Dermis microvascular lymphatic vessel endothelial cell (primary cell): Measurements from ENCODE around the gene TCEA2. TPM values are rescaled to one million over a fixed set of nuclear protein-coding genes. Genes with fewer than 3 reads are reported as not detected.
A peak's percentile ranks its signal among the peaks of the same experiment; 100 is the strongest.

ENCODE experiments used
- DNase-seq, 2 donors: peaks; one replicate each; pipeline versions ENCODE4 v3.0.0 to v3.0.0-alpha.2; 2010; ENCODE audit warnings: low read depth in 2 of 2
- total RNA-seq: library from RNA; depleted of rRNA; stranded (reverse); fragments of >200 nt; gene quantifications from 2 replicates; pipeline ENCODE4 v1.2.1, GENCODE V29; 2014

TCEA2 gene
- total RNA-seq, 1 donor from 2014 or later, result 27.0 TPM

DNA sequence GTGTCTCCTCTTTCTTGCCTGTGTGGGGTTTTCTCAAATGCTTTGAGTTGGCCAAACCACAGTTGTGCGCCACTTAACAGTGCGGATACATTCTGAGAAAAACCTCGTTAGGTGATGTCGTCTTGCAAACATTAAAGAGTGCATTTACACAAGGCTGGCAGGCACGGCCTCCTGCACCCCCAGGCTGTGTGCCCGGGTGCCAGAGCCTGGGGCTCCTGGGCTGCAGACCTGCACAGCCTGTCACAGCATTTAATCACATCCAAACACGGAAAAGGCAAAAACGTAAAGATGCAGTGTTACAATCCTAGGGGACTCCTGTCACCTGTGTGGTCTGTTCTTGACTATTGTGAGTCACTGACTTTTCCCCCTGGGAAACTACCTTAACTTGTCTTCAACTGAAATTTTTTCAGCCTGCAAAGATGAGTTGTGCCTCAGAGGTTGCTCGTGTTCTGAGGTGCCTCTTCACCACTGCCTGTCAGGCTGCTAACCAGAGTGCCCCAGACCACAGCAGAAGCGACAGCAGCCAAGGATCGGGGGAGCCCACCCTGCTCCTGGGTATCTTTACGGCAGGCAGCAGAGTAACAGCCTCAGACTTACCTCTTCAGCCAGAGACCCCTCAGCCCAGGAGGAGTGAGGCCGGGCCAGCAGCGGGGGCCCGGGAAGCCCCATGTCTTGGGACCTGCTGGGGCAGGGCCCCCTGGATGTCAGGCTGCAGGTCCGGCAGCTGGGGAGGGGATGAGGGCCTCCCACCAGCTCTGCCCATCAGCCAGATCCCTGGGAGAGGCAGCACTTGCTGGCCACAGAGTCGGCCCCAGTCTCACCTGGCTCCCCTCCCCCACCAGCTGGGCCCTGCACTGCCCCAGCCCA, 27.7 kb upstream of the TCEA2 start:
- DNase-seq, result no peak

DNA sequence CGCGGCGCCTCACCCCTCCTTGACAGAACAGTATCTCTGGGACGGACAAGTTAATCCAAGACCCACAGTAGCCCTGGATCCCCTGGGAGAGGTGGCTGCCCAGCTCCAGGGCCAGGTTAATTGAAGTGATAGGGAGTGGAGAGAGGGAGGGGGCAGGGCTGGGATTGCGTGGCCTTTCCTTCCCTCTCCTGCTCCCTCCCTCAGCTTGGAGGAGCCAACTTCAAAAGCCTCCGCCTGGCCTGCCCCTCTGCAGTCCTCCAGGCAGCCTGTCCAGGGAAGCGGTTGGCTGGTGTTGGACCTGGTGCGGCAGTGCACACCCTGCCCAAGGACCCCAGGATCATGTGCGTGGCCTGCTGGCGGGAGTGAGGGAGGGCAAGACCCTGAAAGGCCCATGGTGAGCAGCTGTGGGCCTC, 27.1 kb upstream of the TCEA2 start, which contains the start of gene C20orf204:
TSS of gene C20orf204 (plus strand) at position 250 of the 413 bp plus-strand sequence. CDS start at position 392, 142 bp downstream.
- DNase-seq, result no peak

GRCh38 chr20:64036346-64037198, 26.4 kb upstream of the TCEA2 start:
- no peak for DNase-seq

DNA sequence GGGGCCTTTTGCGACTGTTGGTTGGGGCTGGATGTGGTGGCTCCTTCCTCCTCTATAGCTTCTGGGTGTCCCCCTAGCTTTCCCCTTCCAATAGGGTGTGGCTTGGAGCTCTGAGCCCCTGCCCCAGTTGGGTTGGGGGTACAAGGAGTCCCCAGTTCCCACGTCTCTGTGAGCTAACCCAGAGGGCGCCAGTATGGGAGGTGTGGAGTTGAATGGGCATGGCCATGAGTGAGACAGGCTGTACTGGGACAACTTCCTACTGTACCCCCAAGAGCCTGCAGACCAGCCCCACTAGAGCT, 25.9 kb upstream of the TCEA2 start:
- no peak for DNase-seq

- peak in 1 of 2 donors; percentile 26 for DNase-seq
Observed at GRCh38 chr20:64037498-64038213, 25.3 kb upstream of the TCEA2 start.

DNA sequence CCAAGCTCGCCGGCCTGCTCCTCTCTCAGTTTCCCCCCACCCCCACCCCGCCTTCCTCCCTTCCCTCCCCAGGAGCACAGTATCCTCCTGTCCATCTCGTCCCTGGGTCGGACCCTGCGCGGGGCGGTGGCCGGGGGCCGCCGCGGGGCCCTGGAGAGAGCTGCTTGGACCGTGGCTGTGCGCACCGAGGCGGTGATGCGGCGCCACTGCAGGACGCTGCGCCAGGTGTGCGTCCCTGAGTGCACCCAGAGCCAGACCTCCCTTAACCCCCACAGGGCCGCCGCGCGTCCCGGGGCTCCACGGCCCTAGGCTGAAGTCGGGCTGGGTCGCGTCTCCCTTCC, 24.8 kb upstream of the TCEA2 start:
- no peak for DNase-seq

DNA sequence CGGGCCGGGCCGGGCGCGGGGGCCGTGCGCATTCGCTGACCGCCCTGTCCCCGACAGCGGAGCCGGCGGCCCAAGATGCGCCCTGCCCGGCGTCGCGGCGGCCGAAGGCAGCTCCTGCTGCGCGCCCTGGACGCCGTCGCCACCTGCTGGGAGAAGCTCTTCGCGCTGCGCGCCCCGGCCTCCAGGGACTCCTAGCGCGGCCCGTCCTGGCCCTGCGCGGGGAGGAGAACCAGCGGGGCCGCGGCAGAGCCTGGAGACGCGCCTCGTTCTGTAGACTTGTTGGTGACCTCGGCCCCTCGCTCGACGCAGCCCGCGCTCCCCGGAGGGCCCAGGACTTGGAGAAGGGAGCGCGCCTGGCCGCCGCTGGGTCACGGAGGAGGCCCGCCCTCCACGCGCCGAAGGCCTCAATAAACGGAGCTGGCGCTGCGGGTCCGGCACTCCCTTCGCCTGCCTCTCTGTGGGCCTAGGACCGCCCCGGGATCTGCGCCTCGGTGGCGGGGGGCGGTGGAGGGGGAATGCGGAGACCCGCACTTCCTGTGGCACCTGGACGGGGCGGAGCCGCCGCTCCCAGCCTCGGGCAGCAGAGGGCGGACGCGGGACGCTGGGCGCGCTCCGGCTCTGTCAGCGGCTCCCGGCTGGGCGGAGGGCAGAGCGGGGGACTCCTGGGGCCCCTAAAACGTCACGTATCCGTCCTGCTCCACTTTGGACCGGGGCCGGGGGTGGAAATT, 24.3 kb upstream of the TCEA2 start:
- peak; percentile 96 to 97 for DNase-seq

GRCh38 chr20:64039293-64040160, 23.5 kb upstream of the TCEA2 start:
- DNase-seq, result peak in 1 of 2 donors; percentile 30

DNA sequence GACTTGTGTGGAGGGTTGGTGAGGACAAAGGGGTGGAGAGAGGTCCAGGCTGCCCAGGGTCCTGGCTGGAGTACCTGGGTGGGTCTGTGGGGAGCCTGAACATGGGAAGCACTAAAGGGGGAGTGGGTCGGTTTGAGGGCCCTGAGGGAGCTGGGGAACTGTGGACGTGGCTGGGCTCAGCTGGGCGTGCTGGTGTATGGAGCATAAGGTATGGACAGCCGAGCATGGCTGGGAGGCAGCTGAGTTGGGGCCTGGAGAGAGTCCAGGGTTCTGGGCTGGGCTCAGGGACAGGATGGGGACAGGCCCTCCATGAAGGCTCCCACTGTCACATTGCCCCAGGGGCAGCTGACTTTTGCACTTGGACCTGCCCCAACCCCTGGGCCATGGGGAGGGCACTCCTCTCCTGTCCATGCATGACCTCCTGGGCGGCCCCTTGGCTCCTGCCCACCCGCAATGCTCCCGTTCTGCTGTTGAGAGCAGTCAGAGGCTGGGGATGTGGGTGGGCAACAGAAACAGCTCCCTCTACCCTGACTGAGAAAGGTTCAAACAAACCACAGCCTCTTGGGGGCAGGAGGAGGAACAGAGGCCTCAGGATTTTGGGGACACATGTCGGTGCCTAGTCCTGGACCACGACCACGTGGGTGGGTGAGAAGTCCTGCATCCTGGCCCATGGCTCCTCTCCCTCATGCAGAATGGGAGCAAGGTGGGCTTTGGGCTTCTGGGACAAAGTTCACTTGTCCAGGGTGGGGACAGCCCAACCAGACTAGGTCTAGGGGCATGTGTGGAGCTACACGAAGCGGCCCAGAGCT, 22.6 kb upstream of the TCEA2 start:
- DNase-seq, result no peak

- no peak for DNase-seq
Observed at GRCh38 chr20:64041040-64041780, 21.8 kb upstream of the TCEA2 start.

DNA sequence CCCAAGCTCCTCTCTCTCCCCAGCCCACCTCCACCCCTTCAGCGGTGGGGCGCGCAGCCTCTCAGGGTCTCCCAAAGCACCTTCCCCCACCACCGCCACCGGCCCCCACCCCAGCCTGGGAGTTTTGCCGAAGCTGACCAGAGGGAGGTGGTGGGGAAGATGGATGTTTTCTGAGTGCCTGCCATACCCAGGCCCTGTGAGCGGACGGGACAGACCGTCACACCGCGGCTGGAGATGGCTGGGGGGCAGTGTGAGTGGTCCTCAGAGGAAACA, 21.3 kb upstream of the TCEA2 start:
- DNase-seq, result no peak

GRCh38 chr20:64042054-64042781, 20.8 kb upstream of the TCEA2 start:
- peak; percentile 80 to 91 for DNase-seq

- peak in 1 of 2 donors; percentile 52 for DNase-seq
Observed at GRCh38 chr20:64043768-64044167, 19.2 kb upstream of the TCEA2 start.

DNA sequence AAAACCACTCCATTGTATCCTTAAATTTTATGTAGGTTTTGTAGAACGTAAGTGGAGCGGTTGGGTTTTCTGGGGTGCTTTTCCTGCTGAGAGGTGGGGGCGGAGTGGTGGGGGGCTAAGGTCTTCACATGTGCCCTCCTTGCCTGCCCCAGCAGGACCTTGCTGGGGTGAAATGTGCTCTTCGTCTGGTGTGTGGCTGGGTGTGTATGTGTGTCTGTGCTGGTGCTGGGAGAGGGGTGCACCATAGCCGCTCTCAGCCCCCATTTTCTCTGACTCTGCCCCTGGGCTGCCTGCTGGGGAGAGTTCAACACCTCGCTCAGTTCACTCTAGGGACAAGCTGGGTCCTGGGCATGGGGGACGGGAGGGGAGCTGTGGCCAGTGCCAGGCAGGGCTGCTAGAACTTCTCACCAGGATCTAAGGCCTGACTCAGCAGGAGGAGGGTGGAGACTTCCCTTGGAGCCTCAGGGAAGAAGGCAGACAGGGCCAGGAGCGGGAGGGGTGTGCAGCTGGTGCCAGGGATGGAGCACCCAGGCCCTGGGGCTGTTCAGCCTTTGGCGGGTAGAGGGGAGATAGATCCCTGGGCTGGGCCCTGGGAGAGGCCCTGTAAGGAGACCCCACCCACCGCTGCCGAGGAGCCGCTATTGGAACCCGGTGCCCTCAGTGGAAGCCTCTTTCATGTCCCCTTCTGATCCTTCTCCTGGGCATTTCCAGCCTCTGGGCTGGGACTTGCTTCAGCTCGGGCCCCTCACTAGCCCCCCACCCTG, 18.3 kb upstream of the TCEA2 start:
- peak in 1 of 2 donors; percentile 83 for DNase-seq

GRCh38 chr20:64045346-64046011, 17.5 kb upstream of the TCEA2 start:
- peak in 1 of 2 donors; percentile 45 for DNase-seq

- peak in 1 of 2 donors; percentile 23 for DNase-seq
Observed at GRCh38 chr20:64047046-64047389, 16.0 kb upstream of the TCEA2 start.

DNA sequence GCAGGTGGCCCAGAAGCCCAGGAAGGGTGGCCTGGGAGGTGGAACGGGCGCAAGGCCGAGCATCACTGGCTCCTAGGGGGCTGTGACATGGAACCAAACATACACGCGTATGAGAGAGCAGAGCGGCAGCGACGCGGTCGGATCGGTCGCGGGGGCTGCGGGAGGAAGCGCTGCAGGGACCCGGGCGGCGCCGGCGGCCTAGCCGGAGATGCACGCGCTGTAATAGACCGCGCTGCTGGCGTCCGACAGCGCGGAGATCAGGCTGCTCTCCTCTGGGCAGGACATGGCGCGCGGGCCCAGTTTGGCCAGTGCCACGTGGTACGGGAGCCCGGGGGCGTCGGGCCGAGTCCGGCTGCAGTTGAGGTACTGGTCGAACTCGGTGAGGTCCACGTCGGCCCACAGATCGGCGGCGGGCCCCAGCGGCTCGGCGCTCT, 15.0 kb upstream of the TCEA2 start:
- peak in 1 of 2 donors; percentile 42 for DNase-seq
